Measurements from ENCODE around the gene HSPBAP1. TPM values are rescaled to one million over a fixed set of nuclear protein-coding genes. Genes with fewer than 3 reads are reported as not detected.
A peak's percentile ranks its signal among the peaks of the same experiment; 100 is the strongest.

Gene HSPBAP1
- total and polyA plus RNA-seq, 2 donors from 2014 or later, result 8.3 to 12.5 TPM

- Histone ChIP-seq H3K27ac (ENCODE audit: low read depth in 2 of 2, low read length in 2 of 2) (no peak overlapping the region), H3K36me3 (ENCODE audit: control insufficient read depth in 2 of 3, insufficient read depth in 3 of 3, low read length in 3 of 3) (peaks cover 0 to 18% (median 7%) of the 10 kb centered on the region in 3 donors), H3K4me3 (ENCODE audit: low read length in 3 of 3) (no peak overlapping the region), H3K4me1 (ENCODE audit: control insufficient read depth in 2 of 3, insufficient read depth in 2 of 3, low read depth in 1 of 3, low read length in 3 of 3) (no peaks in the 10 kb centered on the region), H3K9ac (ENCODE audit: low read length in 3 of 3) (no peak overlapping the region), H3K9me3 (ENCODE audit: control insufficient read depth in 2 of 3, insufficient read depth in 1 of 3, low read length in 3 of 3) (no peaks in the 10 kb centered on the region), H3K27me3 (ENCODE audit: control insufficient read depth, insufficient read depth, low read length) (no peaks in the 10 kb centered on the region)
- FAIRE-seq (no peak), DNase-seq (no peak)
- intact Hi-C loops (cut with DNase I), result no loop called here
- no peak for TF ChIP-seq CTCF (IDR thresholded peaks at IDR 0.05; ENCODE audit: borderline replicate concordance, extremely low read depth, insufficient read depth)
These were observed 32.6 kb upstream of the HSPBAP1 start for GRCh38 chr3:122826278-122826677.

- H3K9ac ChIP-seq (ENCODE audit: low read length in 3 of 3), result no peak overlapping the region
- DNase-seq, result peak in 1 of 5 donors; percentile 7
- no peaks in the 10 kb centered on the region for H3K9me3 ChIP-seq (ENCODE audit: control insufficient read depth in 2 of 3, insufficient read depth in 1 of 3, low read length in 3 of 3)
- no peak for TF ChIP-seq CTCF (IDR thresholded peaks at IDR 0.05; ENCODE audit: borderline replicate concordance, extremely low read depth, insufficient read depth)
- H3K4me3 ChIP-seq (ENCODE audit: low read length in 3 of 3), result no peak overlapping the region
- no peak for FAIRE-seq
- intact Hi-C loops (cut with DNase I), result no loop called here
- H3K27ac ChIP-seq (ENCODE audit: low read depth in 2 of 2, low read length in 2 of 2), result no peak overlapping the region
- H3K36me3 ChIP-seq (ENCODE audit: control insufficient read depth in 2 of 3, insufficient read depth in 3 of 3, low read length in 3 of 3), result peaks cover 0 to 18% (median 7%) of the 10 kb centered on the region in 3 donors
- H3K27me3 ChIP-seq (ENCODE audit: control insufficient read depth, insufficient read depth, low read length), result no peaks in the 10 kb centered on the region
- no peaks in the 10 kb centered on the region for H3K4me1 ChIP-seq (ENCODE audit: control insufficient read depth in 2 of 3, insufficient read depth in 2 of 3, low read depth in 1 of 3, low read length in 3 of 3)
These were observed 31.8 kb upstream of the HSPBAP1 start for GRCh38 chr3:122825460-122825859.

GRCh38 chr3:122824465-122825381 is 31.1 kb upstream of the HSPBAP1 start:
- peaks cover 0 to 18% (median 7%) of the 10 kb centered on the region in 3 donors for H3K36me3 ChIP-seq (ENCODE audit: control insufficient read depth in 2 of 3, insufficient read depth in 3 of 3, low read length in 3 of 3)
- H3K4me1 ChIP-seq (ENCODE audit: control insufficient read depth in 2 of 3, insufficient read depth in 2 of 3, low read depth in 1 of 3, low read length in 3 of 3), result no peaks in the 10 kb centered on the region
- no peak for FAIRE-seq
- H3K27me3 ChIP-seq (ENCODE audit: control insufficient read depth, insufficient read depth, low read length), result no peaks in the 10 kb centered on the region
- H3K4me3 ChIP-seq (ENCODE audit: low read length in 3 of 3), result no peak overlapping the region
- H3K27ac ChIP-seq (ENCODE audit: low read depth in 2 of 2, low read length in 2 of 2), result no peak overlapping the region
- intact Hi-C loops (cut with DNase I), result no loop called here
- no peak for TF ChIP-seq CTCF (IDR thresholded peaks at IDR 0.05; ENCODE audit: borderline replicate concordance, extremely low read depth, insufficient read depth)
- H3K9ac ChIP-seq (ENCODE audit: low read length in 3 of 3), result no peak overlapping the region
- H3K9me3 ChIP-seq (ENCODE audit: control insufficient read depth in 2 of 3, insufficient read depth in 1 of 3, low read length in 3 of 3), result no peaks in the 10 kb centered on the region
- DNase-seq, result peak in 2 of 5 donors; percentile 41 to 61

Measured in kidney (tissue), 14 donors.